H1 (cell line): ENCODE measurements around the gene AP3S1. TPM values are rescaled to one million over a fixed set of nuclear protein-coding genes. Genes with fewer than 3 reads are reported as not detected.
A peak's percentile ranks its signal among the peaks of the same experiment; 100 is the strongest.

Experiments
- CTCF ChIA-PET: fragments of 300-600 bp; sonication (Branson Sonifier 250); formaldehyde crosslinking; loops from one replicate; lab custom pipeline; 2021; ENCODE audit not compliant: partially characterized antibody; lab: Charles Lee
- POLR2A ChIA-PET: fragments of 300-600 bp; sonication (Branson Sonifier 250); formaldehyde crosslinking; loops from one replicate; lab custom pipeline; 2021; ENCODE audit warnings: inconsistent platforms; ENCODE audit not compliant: partially characterized antibody; lab: Charles Lee
- DNase-seq, 2 experiments: peaks; one replicate each; pipeline versions ENCODE4 v3.0.0 to v3.0.0-alpha.2; 2010 to 2022; ENCODE audit warnings: low spot score in 2 of 2, low read depth in 1 of 2, mixed read lengths in 1 of 2
- FAIRE-seq: peaks from 2 replicates; lab custom pipeline; 2011; peaks lifted over from hg19 to GRCh38; lab: Jason Lieb, UNC
- H2AFZ ChIP-seq: 2 replicates; pipeline ENCODE4 v1.8.1; 2012; ENCODE audit warnings: low read length, inconsistent platforms
- H2AK5ac ChIP-seq: 2 replicates; pipeline ENCODE4 v1.6.1; 2013; ENCODE audit warnings: low read depth, low read length
- H2BK120ac ChIP-seq: replicated peaks from 2 replicates; pipeline ENCODE3; 2013; ENCODE audit warnings: low read depth, low read length, inconsistent platforms
- H2BK12ac ChIP-seq: 2 replicates; pipeline ENCODE4 v1.6.1; 2013; ENCODE audit warnings: low read depth, low read length
- H2BK15ac ChIP-seq: 2 replicates; pipeline ENCODE4 v1.6.1; 2013; ENCODE audit warnings: low read length
- H2BK20ac ChIP-seq: 2 replicates; pipeline ENCODE4 v1.6.1; 2013; ENCODE audit warnings: low read length
- H2BK5ac ChIP-seq: 2 replicates; pipeline ENCODE4 v1.6.1; 2013; ENCODE audit warnings: low read depth, low read length
- H3K14ac ChIP-seq: 2 replicates; pipeline ENCODE4 v1.6.1; 2013; ENCODE audit warnings: inconsistent platforms; ENCODE audit not compliant: insufficient read length
- H3K18ac ChIP-seq: 2 replicates; pipeline ENCODE4 v1.6.1; 2013; ENCODE audit warnings: low read length; ENCODE audit errors: extremely low read depth
- H3K23ac ChIP-seq: 2 replicates; pipeline ENCODE4 v1.6.1; 2013; ENCODE audit warnings: inconsistent platforms; ENCODE audit not compliant: insufficient read length
- H3K23me2 ChIP-seq: 2 replicates; pipeline ENCODE4 v1.6.1; 2013; ENCODE audit warnings: low read depth, low read length
- H3K27ac ChIP-seq: 2 replicates; pipeline ENCODE4 v1.6.1; 2011; ENCODE audit warnings: low read depth, low read length, inconsistent platforms
- H3K27me3 ChIP-seq, 4 experiments: replicated peaks in 1 of 4; 1 replicate in 1 of 4; 2 replicates in 3 of 4; pipeline versions ENCODE4 v1.6.1 to v1.8.1; 2011 to 2013; ENCODE audit warnings: low read length in 3 of 4, mild to moderate bottlenecking in 3 of 4, inconsistent platforms in 2 of 4, mixed read lengths in 2 of 4, moderate library complexity in 1 of 4; ENCODE audit not compliant: control insufficient read depth in 3 of 4, insufficient read depth in 3 of 4; ENCODE audit errors: extremely low read depth in 1 of 4
- H3K36me3 ChIP-seq, 4 experiments: 2 replicates each; pipeline versions ENCODE4 v1.6.1 to v1.8.1; 2011 to 2013; ENCODE audit warnings: mild to moderate bottlenecking in 4 of 4, low read length in 3 of 4, moderate library complexity in 2 of 4, control low read depth in 1 of 4, inconsistent platforms in 1 of 4; ENCODE audit not compliant: insufficient read depth in 4 of 4, control insufficient read depth in 2 of 4
- H3K4ac ChIP-seq: replicated peaks from 2 replicates; pipeline ENCODE3; 2013; ENCODE audit warnings: low read length, low read depth, mixed read lengths, inconsistent platforms; ENCODE audit not compliant: insufficient read length
- H3K4me1 ChIP-seq, 4 experiments: replicated peaks in 1 of 4; 1 replicate in 1 of 4; 2 replicates in 3 of 4; pipeline versions ENCODE4 v1.6.1 to v1.8.1; 2011 to 2013; ENCODE audit warnings: low read length in 3 of 4, inconsistent platforms in 2 of 4, mixed read lengths in 1 of 4; ENCODE audit not compliant: insufficient read depth in 4 of 4, control insufficient read depth in 3 of 4
- H3K4me2 ChIP-seq, 2 experiments: 2 replicates each; pipeline versions ENCODE4 v1.6.1 to v1.8.1; 2011 to 2013; ENCODE audit warnings: low read depth in 2 of 2, low read length in 2 of 2, control low read depth in 1 of 2, inconsistent platforms in 1 of 2, mild to moderate bottlenecking in 1 of 2; ENCODE audit not compliant: insufficient read depth in 1 of 2
- H3K4me3 ChIP-seq, 4 experiments: fragments of 200-600, 300-600 bp in 1 of 4; sonication (generic), shearing (Covaris generic), sonication (Bioruptor Twin) in 1 of 4; 2 replicates each; pipeline versions ENCODE4 v1.5.1 to v1.8.1; 2011 to 2016; ENCODE audit warnings: low read length in 4 of 4, low read depth in 3 of 4, control low read depth in 2 of 4, inconsistent platforms in 2 of 4, mild to moderate bottlenecking in 2 of 4, mixed read lengths in 1 of 4, moderate library complexity in 1 of 4; ENCODE audit not compliant: insufficient read depth in 2 of 4; ENCODE audit errors: extremely low read depth in 1 of 4
- H3K56ac ChIP-seq: replicated peaks from 2 replicates; pipeline ENCODE3; 2013; ENCODE audit warnings: low read depth, mild to moderate bottlenecking, mixed read lengths, low read length, inconsistent platforms; ENCODE audit not compliant: insufficient read length
- H3K79me1 ChIP-seq: 2 replicates; pipeline ENCODE4 v1.6.1; 2013; ENCODE audit warnings: low read depth, low read length, control low read depth
- H3K79me2 ChIP-seq, 2 experiments: 2 replicates each; pipeline versions ENCODE4 v1.6.1 to v1.8.1; 2012 to 2013; ENCODE audit warnings: low read length in 2 of 2, mild to moderate bottlenecking in 2 of 2, inconsistent platforms in 1 of 2; ENCODE audit not compliant: insufficient read depth in 2 of 2, control insufficient read depth in 1 of 2
- H3K9ac ChIP-seq, 4 experiments: replicated peaks in 1 of 4; 1 replicate in 1 of 4; 2 replicates in 3 of 4; pipeline versions ENCODE4 v1.6.1 to v1.8.1; 2011 to 2013; ENCODE audit warnings: low read depth in 3 of 4, low read length in 3 of 4, control low read depth in 2 of 4, mild to moderate bottlenecking in 2 of 4, moderate library complexity in 2 of 4, inconsistent platforms in 1 of 4; ENCODE audit errors: extremely low read depth in 1 of 4
- H3K9me3 ChIP-seq, 2 experiments: 2 replicates each; pipeline versions ENCODE4 v1.6.1 to v1.8.1; 2012 to 2013; ENCODE audit warnings: mild to moderate bottlenecking in 2 of 2, moderate library complexity in 2 of 2, control low read depth in 1 of 2, inconsistent platforms in 1 of 2, low read depth in 1 of 2, low read length in 1 of 2, mixed read lengths in 1 of 2; ENCODE audit not compliant: insufficient read depth in 2 of 2
- H4K20me1 ChIP-seq, 2 experiments: replicated peaks in 1 of 2; 2 replicates each; pipeline versions ENCODE3 to v1.8.1; 2011 to 2013; ENCODE audit warnings: inconsistent platforms in 2 of 2, low read length in 2 of 2, mild to moderate bottlenecking in 1 of 2; ENCODE audit not compliant: insufficient read depth in 2 of 2, control insufficient read depth in 1 of 2
- H4K5ac ChIP-seq: 2 replicates; pipeline ENCODE4 v1.6.1; 2013; ENCODE audit warnings: low read length, low read depth, mixed read lengths, inconsistent platforms; ENCODE audit not compliant: insufficient read length
- H4K8ac ChIP-seq: 2 replicates; pipeline ENCODE4 v1.8.0; 2013; ENCODE audit warnings: mild to moderate bottlenecking, moderate library complexity, low read length, inconsistent platforms; ENCODE audit not compliant: insufficient read depth; ENCODE audit errors: extremely low read depth
- H4K91ac ChIP-seq: replicated peaks from 2 replicates; pipeline ENCODE3; 2013; ENCODE audit warnings: low read length, mixed read lengths, inconsistent platforms; ENCODE audit not compliant: insufficient read length
- BRCA1 ChIP-seq: IDR thresholded peaks from 2 replicates; pipeline ENCODE4 v1.6.1; 2012; ENCODE audit warnings: low read depth, low read length, improper control_type of control experiment
- CHD2 ChIP-seq: IDR thresholded peaks from 2 replicates; pipeline ENCODE4 v1.6.1; 2012; ENCODE audit warnings: low read length, improper control_type of control experiment
- CTCF ChIP-seq, 3 experiments: IDR thresholded peaks; 1 replicate in 2 of 3; 2 replicates in 1 of 3; pipeline versions ENCODE4 v1.5.1 to v1.6.1; 2011; ENCODE audit warnings: low read length in 3 of 3, mild to moderate bottlenecking in 3 of 3, inconsistent platforms in 2 of 3, low read depth in 1 of 3, moderate library complexity in 1 of 3; ENCODE audit not compliant: insufficient read depth in 1 of 3; ENCODE audit errors: control extremely low read depth in 1 of 3
- E2F6 ChIP-seq: IDR thresholded peaks from 2 replicates; pipeline ENCODE4 v1.6.1; 2012; ENCODE audit warnings: inconsistent platforms
- EZH2 ChIP-seq: fragments of 200-600 bp; sonication (generic); IDR thresholded peaks from 2 replicates; pipeline ENCODE4 v1.7.1; 2012; ENCODE audit warnings: low read depth, mild to moderate bottlenecking, moderate library complexity, low read length, inconsistent platforms; ENCODE audit not compliant: severe bottlenecking
- MAX ChIP-seq: IDR thresholded peaks from 2 replicates; pipeline ENCODE4 v1.6.1; 2012; ENCODE audit warnings: inconsistent platforms
- SIN3A ChIP-seq, 2 experiments: IDR thresholded peaks in 1 of 2; conservative IDR thresholded peaks in 1 of 2; 2 replicates each; pipeline ENCODE4 v1.6.1; 2011 to 2012; ENCODE audit warnings: low read length in 2 of 2, improper control_type of control experiment in 1 of 2, low read depth in 1 of 2, mild to moderate bottlenecking in 1 of 2
- WGBS, 2 experiments: shearing (Covaris generic) in 1 of 2; methylation state at CpG; one replicate each; pipeline versions ENCODE4 v1.1.6 to v1.1.7; 2013 to 2015; ENCODE audit warnings: low lambda C conversion rate in 2 of 2, mixed read lengths in 2 of 2, inconsistent platforms in 1 of 2, low coverage in 1 of 2, missing lambda C conversion rate in 1 of 2; ENCODE audit not compliant: insufficient replicate concordance in 2 of 2, insufficient coverage in 1 of 2, insufficient read length in 1 of 2; ENCODE audit errors: extremely low coverage in 1 of 2, missing lambda C conversion rate in 1 of 2; 5-methylcytosine and 5-hydroxymethylcytosine counted together
- polyA plus RNA-seq, 7 experiments: library from polyadenylated mRNA; depleted of rRNA in 3 of 7; stranded (reverse) in 5 of 7; unstranded in 2 of 7; fragments of >200 nt in 5 of 7; fragments of 200-250 nt in 2 of 7; gene quantifications; 1 replicate in 5 of 7; 2 replicates in 1 of 7; 4 replicates in 1 of 7; pipeline versions ENCODE4 v1.2.1 to v1.2.3, GENCODE V29; 2011 to 2013; ENCODE audit warnings: missing spikeins in 2 of 7, mixed read lengths in 2 of 7
- total RNA-seq: library from RNA; stranded (reverse); fragmentation: NEBNext Ultra II Directional; extraction: Animal tissue kit (Norgen Biotek cat#: 25700); gene quantifications from 2 replicates; pipeline ENCODE4 v1.2.1, GENCODE V29; 2021

Gene AP3S1
- total and polyA plus RNA-seq, 2 of the 8 experiments (the other 6 are each of a cell fraction or from before 2014, with no cell fraction given), result 26.6 to 72.7 TPM

- H2BK120ac ChIP-seq, result no peak overlapping the region
- H3K9ac ChIP-seq, result no peak overlapping the region
- H2AFZ ChIP-seq, result peak overlapping the region; percentile 41; the same call in 1 of the 2 replicates
- H3K14ac ChIP-seq, result no peak overlapping the region
- WGBS, 2 experiments, result 50% methylated on average over 39 of the region's 42 CpGs; no CpG with 5 or more reads in 1 of the 2 experiments
- H2BK20ac ChIP-seq, result 0 out of 2 replicates have a peak overlapping the region, but pooled peaks have one; percentile 44
- H2BK15ac ChIP-seq, result no peak overlapping the region
- no peak overlapping the region for H2AK5ac ChIP-seq
- no peak overlapping the region for H3K27ac ChIP-seq
- H3K4me2 ChIP-seq, result peak overlapping the region; percentile 70 to 84
- ChIA-PET CTCF (interaction anchor here (0.6 to 2.3 kb wide), 11 partner anchors 8 to 325 kb away, joined by 3 to 15 read pairs (median 4); no protein-coding TSS in a partner anchor), POLR2A (no interaction called here)
- H3K4ac ChIP-seq, result no peak overlapping the region
- no peaks in the 10 kb centered on the region for H3K36me3 ChIP-seq
- no peak overlapping the region for H3K23ac ChIP-seq
- H4K20me1 ChIP-seq, result no peaks in the 10 kb centered on the region
- no peak overlapping the region for H4K91ac ChIP-seq
- H3K4me3 ChIP-seq, result peak overlapping the region; percentile 11 to 54 (median 12); a peak in 5 of 8 replicates
- FAIRE-seq (no peak), DNase-seq (peak in 1 of 2 experiments; percentile 51)
- H2BK12ac ChIP-seq, result no peak overlapping the region
- H3K18ac ChIP-seq, result no peak overlapping the region; the same call in 1 of the 2 replicates
- H3K79me1 ChIP-seq, result no peaks in the 10 kb centered on the region
- H3K9me3 ChIP-seq, result no peaks in the 10 kb centered on the region
- no peaks in the 10 kb centered on the region; the same call in 1 of the 2 replicates for H3K23me2 ChIP-seq
- no peaks in the 10 kb centered on the region for H3K79me2 ChIP-seq
- no peak overlapping the region for H4K5ac ChIP-seq
- H4K8ac ChIP-seq, result no peak overlapping the region; the same call in 1 of the 2 replicates
- no peak overlapping the region for H2BK5ac ChIP-seq
- peaks cover 18 to 49% (median 36%) of the 10 kb centered on the region in 4 experiments for H3K27me3 ChIP-seq
- H3K56ac ChIP-seq, result no peak overlapping the region
- H3K4me1 ChIP-seq, result peaks cover 0 to 8% (median under 1%) of the 10 kb centered on the region in 4 experiments; a peak in 4 of 7 replicates
- TF ChIP-seq CHD2, result no peak
- no peak for TF ChIP-seq BRCA1
- TF ChIP-seq CTCF (IDR thresholded peaks at IDR 0.05; ENCODE audit: control extremely low read depth in 1 of 3, insufficient read depth in 1 of 3, low read depth in 1 of 3, low read length in 3 of 3), result no peak
- peak; percentile 57; the same call in 1 of the 2 replicates for TF ChIP-seq MAX
- no peak for TF ChIP-seq SIN3A (conservative IDR thresholded peaks at IDR 0.05 in 1 of 2, IDR thresholded peaks at IDR 0.05 in 1 of 2; ENCODE audit: low read depth in 1 of 2, low read length in 2 of 2)
- peak; percentile 10 for TF ChIP-seq EZH2
- peak; percentile 53; the same call in 1 of the 2 replicates for TF ChIP-seq E2F6
Observed at GRCh38 chr5:115961381-115962238, 119.9 kb downstream of the AP3S1 start.
